Fibroblast of lung (primary cell): ENCODE data around the gene APPL1. TPM values are rescaled to one million over a fixed set of nuclear protein-coding genes. Genes with fewer than 3 reads are reported as not detected.

Experiments
- DNase-seq, 2 donors: peaks; one replicate each; pipeline versions ENCODE4 v3.0.0 to v3.0.0-alpha.2; 2010; ENCODE audit warnings: low read depth in 2 of 2
- H2AFZ ChIP-seq: 2 replicates; pipeline ENCODE4 v1.5.1; 2012; ENCODE audit warnings: low read length, control low read depth, inconsistent platforms
- H3K27ac ChIP-seq: 2 replicates; pipeline ENCODE4 v1.5.1; 2011; ENCODE audit warnings: low read length, control low read depth; ENCODE audit not compliant: insufficient read depth
- H3K27me3 ChIP-seq: 2 replicates; pipeline ENCODE4 v1.5.1; 2011; ENCODE audit warnings: mild to moderate bottlenecking, low read length; ENCODE audit not compliant: control insufficient read depth, insufficient read depth
- H3K36me3 ChIP-seq: 2 replicates; pipeline ENCODE4 v1.5.1; 2011; ENCODE audit warnings: low read length; ENCODE audit not compliant: control insufficient read depth, insufficient read depth
- H3K4me1 ChIP-seq: 2 replicates; pipeline ENCODE4 v1.5.1; 2011; ENCODE audit warnings: low read length; ENCODE audit not compliant: control insufficient read depth, insufficient read depth; ENCODE audit errors: extremely low read depth
- H3K4me2 ChIP-seq: 2 replicates; pipeline ENCODE4 v1.5.1; 2011; ENCODE audit warnings: low read length, control low read depth; ENCODE audit not compliant: insufficient read depth; ENCODE audit errors: extremely low read depth
- H3K4me3 ChIP-seq, 4 experiments: fragments of 200-600 bp in 1 of 4; sonication (generic) in 1 of 4; replicated peaks in 1 of 4; 2 replicates each; pipeline ENCODE4 v1.5.1; 2011 to 2016; ENCODE audit warnings: low read length in 4 of 4, low read depth in 3 of 4, mild to moderate bottlenecking in 3 of 4, control low read depth in 2 of 4, inconsistent platforms in 1 of 4, mixed read lengths in 1 of 4; ENCODE audit not compliant: insufficient read depth in 1 of 4; ENCODE audit errors: control extremely low read depth in 1 of 4
- H3K79me2 ChIP-seq: 2 replicates; pipeline ENCODE4 v1.5.1; 2012; ENCODE audit warnings: mild to moderate bottlenecking, low read length, inconsistent platforms; ENCODE audit not compliant: control insufficient read depth, insufficient read depth
- H3K9ac ChIP-seq: 2 replicates; pipeline ENCODE4 v1.5.1; 2011; ENCODE audit warnings: mild to moderate bottlenecking, low read length, control low read depth; ENCODE audit not compliant: insufficient read depth
- H3K9me3 ChIP-seq: 2 replicates; pipeline ENCODE4 v1.5.1; 2012; ENCODE audit warnings: low read depth, low read length; ENCODE audit not compliant: control insufficient read depth, insufficient read depth
- H4K20me1 ChIP-seq: 2 replicates; pipeline ENCODE4 v1.5.1; 2011; ENCODE audit warnings: low read length; ENCODE audit not compliant: control insufficient read depth, insufficient read depth; ENCODE audit errors: extremely low read depth
- EZH2 ChIP-seq: IDR thresholded peaks from 2 replicates; pipeline ENCODE4 v1.5.1; 2012; ENCODE audit warnings: low read length, control low read depth, mild to moderate bottlenecking; ENCODE audit errors: missing control alignments
- polyA plus RNA-seq, 2 donors: library from polyadenylated mRNA; depleted of rRNA in 1 of 2; stranded (reverse) in 1 of 2; unstranded in 1 of 2; fragments of >200 nt; gene quantifications; 2 replicates each; pipeline ENCODE4 v1.2.1, GENCODE V29; 2011 to 2012; ENCODE audit warnings: missing spikeins in 1 of 2
- total RNA-seq: library from RNA; depleted of rRNA; stranded (reverse); fragments of >200 nt; gene quantifications from 2 replicates; pipeline ENCODE4 v1.2.1, GENCODE V29; 2014
- TF ChIP-seq, protein P1 (sequence below), 2 donors: IDR thresholded peaks in 1 of 2; conservative IDR thresholded peaks in 1 of 2; 1 replicate in 1 of 2; 2 replicates in 1 of 2; pipeline ENCODE4 v1.5.1; 2011 to 2012; ENCODE audit warnings: low read length in 2 of 2, control low read depth in 1 of 2, inconsistent platforms in 1 of 2, low read depth in 1 of 2, mild to moderate bottlenecking in 1 of 2

Gene APPL1
- total and polyA plus RNA-seq, 2 donors (not counting 1 experiment from before 2014, with no cell fraction given) = 31.0 to 45.7 TPM

DNA sequence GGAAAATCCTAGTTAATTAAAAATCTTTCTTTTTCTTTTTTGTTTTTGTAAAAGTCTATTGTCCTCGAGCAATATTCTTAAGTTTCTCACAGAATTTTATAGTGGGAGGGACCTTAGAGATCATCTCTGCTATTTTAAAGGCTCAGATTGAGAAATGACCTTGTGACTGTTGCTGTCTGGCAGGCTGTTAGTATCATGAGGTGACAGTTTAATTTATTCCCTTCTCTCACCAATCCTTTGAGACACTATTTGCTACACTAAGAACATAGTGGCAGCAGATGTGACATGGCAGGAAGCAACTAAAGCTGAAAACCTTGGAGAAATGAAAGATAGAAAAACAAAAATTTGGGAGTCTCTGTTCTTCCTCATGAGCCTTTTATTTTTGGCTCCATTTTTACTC lies 24.9 kb downstream of the APPL1 start:
- Histone ChIP-seq H3K4me1 (no peaks in the 10 kb centered on the region), H3K27me3 (no peaks in the 10 kb centered on the region), H3K79me2 (no peaks in the 10 kb centered on the region), H2AFZ (no peak overlapping the region), H4K20me1 (no peaks in the 10 kb centered on the region), H3K9ac (no peak overlapping the region), H3K4me3 (no peak overlapping the region), H3K27ac (no peak overlapping the region), H3K36me3 (no peaks in the 10 kb centered on the region), H3K9me3 (no peaks in the 10 kb centered on the region), H3K4me2 (no peak overlapping the region)
- TF ChIP-seq EZH2 = no peak
- TF ChIP-seq, protein P1, sequence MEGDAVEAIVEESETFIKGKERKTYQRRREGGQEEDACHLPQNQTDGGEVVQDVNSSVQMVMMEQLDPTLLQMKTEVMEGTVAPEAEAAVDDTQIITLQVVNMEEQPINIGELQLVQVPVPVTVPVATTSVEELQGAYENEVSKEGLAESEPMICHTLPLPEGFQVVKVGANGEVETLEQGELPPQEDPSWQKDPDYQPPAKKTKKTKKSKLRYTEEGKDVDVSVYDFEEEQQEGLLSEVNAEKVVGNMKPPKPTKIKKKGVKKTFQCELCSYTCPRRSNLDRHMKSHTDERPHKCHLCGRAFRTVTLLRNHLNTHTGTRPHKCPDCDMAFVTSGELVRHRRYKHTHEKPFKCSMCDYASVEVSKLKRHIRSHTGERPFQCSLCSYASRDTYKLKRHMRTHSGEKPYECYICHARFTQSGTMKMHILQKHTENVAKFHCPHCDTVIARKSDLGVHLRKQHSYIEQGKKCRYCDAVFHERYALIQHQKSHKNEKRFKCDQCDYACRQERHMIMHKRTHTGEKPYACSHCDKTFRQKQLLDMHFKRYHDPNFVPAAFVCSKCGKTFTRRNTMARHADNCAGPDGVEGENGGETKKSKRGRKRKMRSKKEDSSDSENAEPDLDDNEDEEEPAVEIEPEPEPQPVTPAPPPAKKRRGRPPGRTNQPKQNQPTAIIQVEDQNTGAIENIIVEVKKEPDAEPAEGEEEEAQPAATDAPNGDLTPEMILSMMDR (conservative IDR thresholded peaks at IDR 0.05 in 1 of 2, IDR thresholded peaks at IDR 0.05 in 1 of 2; ENCODE audit: low read depth in 1 of 2, low read length in 2 of 2) = no peak
- no peak for DNase-seq

DNA sequence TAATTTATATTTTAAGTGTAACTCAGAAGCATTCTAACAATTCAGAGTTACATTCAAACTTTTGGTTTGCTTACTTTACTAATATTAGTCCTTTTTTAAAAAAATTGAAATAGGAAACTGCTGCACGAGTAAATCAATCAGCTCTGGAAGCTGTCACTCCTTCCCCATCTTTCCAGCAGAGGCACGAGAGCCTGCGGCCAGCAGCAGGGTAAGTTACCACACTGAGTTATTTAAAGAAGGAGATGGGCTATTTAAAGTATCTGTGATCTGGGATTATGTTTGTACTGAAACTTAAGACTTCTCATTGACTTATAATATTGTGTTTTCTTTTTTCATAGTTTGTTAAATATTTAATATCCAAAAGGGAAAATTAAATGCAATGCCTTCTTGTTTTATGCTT lies 29.3 kb downstream of the APPL1 start:
- H4K20me1 ChIP-seq = no peaks in the 10 kb centered on the region
- no peak overlapping the region for H3K9ac ChIP-seq
- no peak for DNase-seq
- H3K4me1 ChIP-seq = no peaks in the 10 kb centered on the region
- no peaks in the 10 kb centered on the region for H3K79me2 ChIP-seq
- TF ChIP-seq, protein P1 (conservative IDR thresholded peaks at IDR 0.05 in 1 of 2, IDR thresholded peaks at IDR 0.05 in 1 of 2; ENCODE audit: low read depth in 1 of 2, low read length in 2 of 2) = no peak
- no peak for TF ChIP-seq EZH2
- no peaks in the 10 kb centered on the region for H3K27me3 ChIP-seq
- H3K27ac ChIP-seq = no peak overlapping the region
- no peak overlapping the region for H2AFZ ChIP-seq
- H3K4me3 ChIP-seq = no peak overlapping the region
- no peak overlapping the region for H3K4me2 ChIP-seq
- no peaks in the 10 kb centered on the region for H3K9me3 ChIP-seq
- no peaks in the 10 kb centered on the region for H3K36me3 ChIP-seq

DNA sequence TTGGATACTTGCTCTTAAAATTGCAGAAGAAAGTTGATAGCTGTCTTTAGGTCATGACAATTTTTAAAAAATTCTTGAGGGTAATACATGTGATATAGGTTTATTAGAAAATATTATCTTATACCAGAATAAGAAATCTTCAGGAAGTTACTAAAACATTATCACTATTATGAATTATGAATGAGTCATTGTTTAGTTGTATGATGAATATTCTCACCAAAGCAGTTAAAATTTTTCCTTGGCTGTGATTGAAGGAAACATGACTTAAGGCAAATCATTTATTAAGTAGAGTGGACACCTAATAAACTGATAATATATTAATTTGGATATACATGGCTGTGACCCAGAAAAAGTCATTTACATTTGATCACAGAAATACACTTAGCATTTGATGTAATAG lies 30.1 kb downstream of the APPL1 start:
- Histone ChIP-seq H3K4me2 (no peak overlapping the region), H2AFZ (no peak overlapping the region), H3K36me3 (no peaks in the 10 kb centered on the region), H3K4me3 (no peak overlapping the region), H3K27me3 (no peaks in the 10 kb centered on the region), H3K27ac (no peak overlapping the region), H3K9ac (no peak overlapping the region), H4K20me1 (no peaks in the 10 kb centered on the region), H3K79me2 (no peaks in the 10 kb centered on the region), H3K4me1 (no peaks in the 10 kb centered on the region), H3K9me3 (no peaks in the 10 kb centered on the region)
- DNase-seq = no peak
- no peak for TF ChIP-seq EZH2
- TF ChIP-seq, protein P1 (conservative IDR thresholded peaks at IDR 0.05 in 1 of 2, IDR thresholded peaks at IDR 0.05 in 1 of 2; ENCODE audit: low read depth in 1 of 2, low read length in 2 of 2) = no peak
